ENCODE measurements around the gene SHROOM3. TPM values are rescaled to one million over a fixed set of nuclear protein-coding genes. Genes with fewer than 3 reads are reported as not detected.
"Not testable (repeated sequence)": the region's sequence is repeated elsewhere in the genome, so short reads cannot be mapped to it uniquely, and the experiment has no call there.

The SHROOM3 gene
- total RNA-seq, 1 donor from 2014 or later: 0.55 TPM

DNA sequence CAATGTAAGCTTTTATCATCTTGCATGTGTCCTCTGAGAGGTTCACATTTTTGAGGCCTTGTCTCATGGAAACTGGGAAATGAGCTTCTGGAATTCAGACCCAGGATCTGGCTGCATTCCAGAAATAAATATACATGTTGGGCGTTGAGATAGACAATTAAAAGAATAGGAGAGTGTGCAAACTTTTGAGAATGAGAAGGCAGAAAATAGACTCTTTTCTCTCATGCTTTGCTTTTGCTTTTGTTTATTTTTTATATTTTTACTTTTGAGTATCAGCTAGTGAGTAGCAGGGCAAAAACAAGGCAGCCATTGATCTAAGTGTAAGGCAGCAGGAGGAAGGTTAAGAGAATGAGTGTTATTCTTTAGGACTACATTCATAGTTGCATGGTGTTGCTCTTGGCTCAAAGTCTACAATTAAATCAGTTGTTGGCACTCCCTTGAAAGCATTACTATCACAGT is 12.4 kb downstream of the SHROOM3 start:
- Mint-ChIP-seq H3K27ac (no peak overlapping the region), H3K27me3 (no peaks in the 10 kb centered on the region), H3K4me1 (no peaks in the 10 kb centered on the region), H3K4me3 (no peak overlapping the region), H3K9me3 (no peaks in the 10 kb centered on the region), H3K36me3 (ENCODE audit: low read depth) (no peaks in the 10 kb centered on the region)
- no peak for TF ChIP-seq CTCF (IDR thresholded peaks at IDR 0.05)
- no peak for DNase-seq
- no peak for ATAC-seq (ENCODE audit: low read depth)
- intact Hi-C loops (cut with micrococcal nuclease): no loop called here
- POLR2A ChIA-PET: no interaction called here
- CTCF ChIA-PET: no interaction called here

- Mint-ChIP-seq H3K4me1 (no peaks in the 10 kb centered on the region), H3K36me3 (ENCODE audit: low read depth) (no peaks in the 10 kb centered on the region), H3K4me3 (no peak overlapping the region), H3K9me3 (no peaks in the 10 kb centered on the region), H3K27ac (no peak overlapping the region), H3K27me3 (no peaks in the 10 kb centered on the region)
- ATAC-seq (ENCODE audit: low read depth): no peak
- DNase-seq: no peak
- ChIA-PET CTCF (no interaction called here), POLR2A (no interaction called here)
- intact Hi-C loops (cut with micrococcal nuclease): no loop called here
- no peak for TF ChIP-seq CTCF (IDR thresholded peaks at IDR 0.05)
These were observed 13.2 kb downstream of the SHROOM3 start for GRCh38 chr4:76448211-76448610.

DNA sequence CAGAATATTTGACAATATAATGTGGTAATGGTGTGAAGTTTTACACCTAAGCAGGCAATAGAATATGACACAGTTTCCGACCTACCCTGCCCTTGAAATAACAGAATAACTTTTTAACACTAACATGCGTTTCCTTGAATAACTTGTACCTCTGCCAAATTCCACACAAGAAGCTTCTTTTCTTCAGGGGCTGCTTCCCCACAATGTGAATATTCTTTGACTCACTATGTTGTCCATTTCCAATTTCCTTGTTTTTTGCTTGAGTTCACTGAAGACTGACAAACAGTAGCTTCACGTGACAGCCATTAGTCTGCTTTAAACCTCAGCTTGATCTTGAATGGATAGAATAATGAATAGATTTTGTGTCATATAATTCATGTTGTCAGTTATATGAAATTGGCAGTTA is 14.3 kb downstream of the SHROOM3 start:
- H3K4me3 Mint-ChIP-seq: no peak overlapping the region
- no peak for TF ChIP-seq CTCF (IDR thresholded peaks at IDR 0.05)
- POLR2A ChIA-PET: no interaction called here
- peaks cover 5% of the 10 kb centered on the region for H3K27me3 Mint-ChIP-seq
- CTCF ChIA-PET: no interaction called here
- no peak overlapping the region for H3K27ac Mint-ChIP-seq
- ATAC-seq (ENCODE audit: low read depth) (no peak), DNase-seq (no peak)
- H3K4me1 Mint-ChIP-seq: no peaks in the 10 kb centered on the region
- no peaks in the 10 kb centered on the region for H3K36me3 Mint-ChIP-seq (ENCODE audit: low read depth)
- H3K9me3 Mint-ChIP-seq: no peaks in the 10 kb centered on the region
- intact Hi-C loops (cut with micrococcal nuclease): no loop called here

DNA sequence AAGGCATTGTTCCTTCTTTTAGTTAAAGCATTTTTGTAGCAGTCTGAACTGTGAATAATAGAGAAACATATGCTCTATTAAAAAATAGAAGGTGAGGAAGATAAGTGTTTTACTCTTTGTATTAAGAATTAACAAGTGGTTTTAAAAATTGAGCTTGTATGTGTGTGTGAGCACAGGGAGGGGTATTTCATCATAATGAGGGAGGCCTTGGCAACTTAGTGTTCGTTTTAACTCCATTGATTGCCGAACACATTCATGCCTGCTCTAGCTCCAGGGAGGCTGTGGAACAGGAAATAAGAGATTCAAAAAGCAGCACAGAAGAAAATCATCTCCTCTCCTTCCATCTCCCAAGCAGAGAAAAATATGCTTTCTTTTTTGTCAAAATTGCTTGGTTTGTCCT is 14.8 kb downstream of the SHROOM3 start:
- Mint-ChIP-seq H3K36me3 (ENCODE audit: low read depth) (no peaks in the 10 kb centered on the region), H3K9me3 (no peaks in the 10 kb centered on the region), H3K4me3 (no peak overlapping the region), H3K27me3 (peaks cover 5% of the 10 kb centered on the region), H3K4me1 (no peaks in the 10 kb centered on the region), H3K27ac (no peak overlapping the region)
- CTCF ChIA-PET: no interaction called here
- no peak for TF ChIP-seq CTCF (IDR thresholded peaks at IDR 0.05)
- DNase-seq (no peak), ATAC-seq (ENCODE audit: low read depth) (no peak)
- intact Hi-C loops (cut with micrococcal nuclease): no loop called here
- POLR2A ChIA-PET: no interaction called here

- no peak for ATAC-seq (ENCODE audit: low read depth)
- CTCF ChIA-PET: no interaction called here
- no peak for DNase-seq
- Mint-ChIP-seq H3K4me3 (no peak overlapping the region), H3K27me3 (peaks cover 5% of the 10 kb centered on the region), H3K27ac (no peak overlapping the region), H3K9me3 (no peaks in the 10 kb centered on the region), H3K4me1 (no peaks in the 10 kb centered on the region), H3K36me3 (ENCODE audit: low read depth) (no peaks in the 10 kb centered on the region)
- intact Hi-C loops (cut with micrococcal nuclease): no loop called here
- POLR2A ChIA-PET: no interaction called here
- no peak for TF ChIP-seq CTCF (IDR thresholded peaks at IDR 0.05)
These were observed 18.2 kb downstream of the SHROOM3 start for GRCh38 chr4:76453232-76453631.

GRCh38 chr4:76454073-76454472 is 19.0 kb downstream of the SHROOM3 start:
- DNase-seq; H3K4me3 Mint-ChIP-seq; POLR2A ChIA-PET; H3K36me3 Mint-ChIP-seq (ENCODE audit: low read depth); H3K27me3 Mint-ChIP-seq; intact Hi-C loops (cut with micrococcal nuclease); H3K27ac Mint-ChIP-seq; ATAC-seq (ENCODE audit: low read depth); H3K4me1 Mint-ChIP-seq; H3K9me3 Mint-ChIP-seq; CTCF ChIA-PET: not testable (repeated sequence)

Measured in activated B cell treated with CpG ODN at 0.5 μM for 24 hours (primary cell).